OCI-LY1 (cell line): ENCODE results near the gene TET2.

Experiments used
- H2AFZ ChIP-seq: fragments of 200-600 bp; sonication (generic), shearing (Covaris generic); 2 replicates; pipeline ENCODE4 v1.6.0; 2014; ENCODE audit warnings: antibody characterized with exemption, mild to moderate bottlenecking, low read length
- H3F3A ChIP-seq: fragments of 200-600 bp; sonication (generic), shearing (Covaris generic); 2 replicates; pipeline ENCODE4 v1.6.0; 2014; ENCODE audit warnings: mild to moderate bottlenecking, antibody characterized with exemption, low read length, moderate library complexity; ENCODE audit not compliant: insufficient read depth
- H3K27ac ChIP-seq: fragments of 200-600 bp; sonication (generic); 2 replicates; pipeline ENCODE4 v1.5.1; 2014; ENCODE audit warnings: low read length, mixed run types, mild to moderate bottlenecking, low read depth; ENCODE audit not compliant: poor library complexity, severe bottlenecking
- H3K27me3 ChIP-seq: fragments of 200-600 bp; sonication (generic); 2 replicates; pipeline ENCODE4 v1.6.0; 2014; ENCODE audit warnings: antibody characterized with exemption, mild to moderate bottlenecking, low read length, moderate library complexity; ENCODE audit not compliant: insufficient read depth
- H3K36me3 ChIP-seq: fragments of 200-600 bp; sonication (generic); 2 replicates; pipeline ENCODE4 v1.6.1; 2014; ENCODE audit warnings: mild to moderate bottlenecking, antibody characterized with exemption, low read length, moderate library complexity, mixed read lengths; ENCODE audit not compliant: insufficient read depth
- H3K4me1 ChIP-seq: fragments of 200-600 bp; sonication (generic); 2 replicates; pipeline ENCODE4 v1.5.1; 2014; ENCODE audit warnings: mild to moderate bottlenecking, low read length, moderate library complexity; ENCODE audit not compliant: insufficient read depth, severe bottlenecking
- H3K4me2 ChIP-seq: fragments of 200-600 bp; sonication (generic), shearing (Covaris generic); 2 replicates; pipeline ENCODE4 v1.6.1; 2014; ENCODE audit warnings: low read length
- H3K4me3 ChIP-seq: fragments of 200-600 bp; sonication (generic); 2 replicates; pipeline ENCODE4 v1.5.1; 2014; ENCODE audit warnings: low read length, low read depth, mild to moderate bottlenecking, mixed read lengths; ENCODE audit not compliant: poor library complexity, severe bottlenecking
- H3K79me2 ChIP-seq: fragments of 200-600 bp; shearing (Covaris generic); 2 replicates; pipeline ENCODE4 v1.6.1; 2016; ENCODE audit warnings: mixed run types, low read length, mixed read lengths; ENCODE audit not compliant: insufficient read depth
- H3K9ac ChIP-seq: fragments of 200-600 bp; sonication (generic), shearing (Covaris generic); 2 replicates; pipeline ENCODE4 v1.6.1; 2014; ENCODE audit warnings: mild to moderate bottlenecking, low read length, mixed read lengths
- H3K9me2 ChIP-seq: fragments of 200-600 bp; sonication (generic), shearing (Covaris generic); 2 replicates; pipeline ENCODE4 v1.6.1; 2014; ENCODE audit warnings: low read depth, mild to moderate bottlenecking, low read length, mixed read lengths
- H3K9me3 ChIP-seq: fragments of 200-600 bp; shearing (Covaris generic); 2 replicates; pipeline ENCODE4 v1.6.1; 2014; ENCODE audit warnings: low read length, mixed read lengths
- H4K20me1 ChIP-seq: fragments of 200-600 bp; sonication (generic), shearing (Covaris generic); 2 replicates; pipeline ENCODE4 v1.6.0; 2016; ENCODE audit warnings: mild to moderate bottlenecking, low read length; ENCODE audit not compliant: insufficient read depth
- EZH2 ChIP-seq: fragments of 200-600 bp; sonication (generic), shearing (Covaris generic); IDR thresholded peaks from 2 replicates; pipeline ENCODE4 v1.8.0; 2017; ENCODE audit warnings: borderline replicate concordance, mixed run types, mild to moderate bottlenecking, antibody characterized with exemption, low read length, moderate library complexity, mixed read lengths
- TF ChIP-seq, protein P1 (sequence below): fragments of 200-600 bp; sonication (generic), shearing (Covaris generic); IDR thresholded peaks from 2 replicates; pipeline ENCODE4 v1.5.1; 2017; ENCODE audit warnings: mild to moderate bottlenecking, antibody characterized with exemption, low read length, moderate library complexity, mixed read lengths

Gene TET2

DNA sequence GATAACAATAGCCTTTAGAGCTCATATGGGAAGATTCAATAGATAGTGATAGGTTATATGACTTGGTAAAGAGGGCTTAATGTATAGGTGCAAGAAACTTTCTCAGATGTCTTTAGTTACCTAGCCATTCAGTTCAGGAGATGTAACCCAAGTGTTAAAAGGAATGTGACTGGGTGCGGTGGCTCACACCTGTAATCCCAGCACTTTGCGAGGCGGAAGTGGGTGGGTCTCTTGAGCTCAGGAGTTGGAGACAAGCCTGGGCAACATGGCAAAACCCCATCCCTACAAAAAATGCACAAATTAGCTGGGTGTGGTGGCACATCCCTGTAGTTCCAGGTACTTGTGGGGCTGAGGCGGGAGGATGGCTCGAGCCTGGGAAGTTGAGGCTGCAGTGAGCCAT is 7.9 kb downstream of the TET2 start:
- H3K4me3 ChIP-seq, result no peak overlapping the region
- H3K36me3 ChIP-seq, result no peaks in the 10 kb centered on the region
- H3K79me2 ChIP-seq, result no peaks in the 10 kb centered on the region
- no peaks in the 10 kb centered on the region for H3K27me3 ChIP-seq
- no peaks in the 10 kb centered on the region; the same call in 1 of the 2 replicates for H3K9me3 ChIP-seq
- no peak overlapping the region for H2AFZ ChIP-seq
- 0 out of 2 replicates have a peak, but pooled peaks cover 2% of the 10 kb centered on the region for H4K20me1 ChIP-seq
- no peak overlapping the region for H3K4me2 ChIP-seq
- H3K4me1 ChIP-seq, result no peaks in the 10 kb centered on the region
- no peak for TF ChIP-seq EZH2
- TF ChIP-seq, protein P1, sequence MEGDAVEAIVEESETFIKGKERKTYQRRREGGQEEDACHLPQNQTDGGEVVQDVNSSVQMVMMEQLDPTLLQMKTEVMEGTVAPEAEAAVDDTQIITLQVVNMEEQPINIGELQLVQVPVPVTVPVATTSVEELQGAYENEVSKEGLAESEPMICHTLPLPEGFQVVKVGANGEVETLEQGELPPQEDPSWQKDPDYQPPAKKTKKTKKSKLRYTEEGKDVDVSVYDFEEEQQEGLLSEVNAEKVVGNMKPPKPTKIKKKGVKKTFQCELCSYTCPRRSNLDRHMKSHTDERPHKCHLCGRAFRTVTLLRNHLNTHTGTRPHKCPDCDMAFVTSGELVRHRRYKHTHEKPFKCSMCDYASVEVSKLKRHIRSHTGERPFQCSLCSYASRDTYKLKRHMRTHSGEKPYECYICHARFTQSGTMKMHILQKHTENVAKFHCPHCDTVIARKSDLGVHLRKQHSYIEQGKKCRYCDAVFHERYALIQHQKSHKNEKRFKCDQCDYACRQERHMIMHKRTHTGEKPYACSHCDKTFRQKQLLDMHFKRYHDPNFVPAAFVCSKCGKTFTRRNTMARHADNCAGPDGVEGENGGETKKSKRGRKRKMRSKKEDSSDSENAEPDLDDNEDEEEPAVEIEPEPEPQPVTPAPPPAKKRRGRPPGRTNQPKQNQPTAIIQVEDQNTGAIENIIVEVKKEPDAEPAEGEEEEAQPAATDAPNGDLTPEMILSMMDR, result no peak
- H3K9ac ChIP-seq, result no peak overlapping the region
- no peaks in the 10 kb centered on the region for H3K9me2 ChIP-seq
- no peaks in the 10 kb centered on the region for H3F3A ChIP-seq
- no peak overlapping the region for H3K27ac ChIP-seq

DNA sequence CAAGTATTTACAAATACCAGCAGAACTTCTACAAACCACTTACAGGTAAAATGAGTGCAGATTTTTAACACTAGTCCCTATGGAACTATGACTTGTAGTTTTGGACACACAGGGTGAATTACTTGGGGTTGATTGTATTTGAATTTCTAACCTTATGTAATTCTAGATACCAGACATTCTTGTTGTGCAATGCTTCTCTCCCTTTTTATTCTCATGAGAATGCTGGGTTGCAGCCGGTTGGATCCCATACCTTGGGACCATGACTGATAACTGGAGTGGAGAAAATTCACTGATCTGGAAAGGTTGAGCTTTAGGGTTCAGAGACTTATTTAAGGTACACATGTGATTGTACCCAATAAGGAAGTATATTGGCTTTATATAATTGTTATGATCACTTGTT is 8.8 kb downstream of the TET2 start:
- Histone ChIP-seq H3K27ac (no peak overlapping the region), H3K27me3 (no peaks in the 10 kb centered on the region)

DNA sequence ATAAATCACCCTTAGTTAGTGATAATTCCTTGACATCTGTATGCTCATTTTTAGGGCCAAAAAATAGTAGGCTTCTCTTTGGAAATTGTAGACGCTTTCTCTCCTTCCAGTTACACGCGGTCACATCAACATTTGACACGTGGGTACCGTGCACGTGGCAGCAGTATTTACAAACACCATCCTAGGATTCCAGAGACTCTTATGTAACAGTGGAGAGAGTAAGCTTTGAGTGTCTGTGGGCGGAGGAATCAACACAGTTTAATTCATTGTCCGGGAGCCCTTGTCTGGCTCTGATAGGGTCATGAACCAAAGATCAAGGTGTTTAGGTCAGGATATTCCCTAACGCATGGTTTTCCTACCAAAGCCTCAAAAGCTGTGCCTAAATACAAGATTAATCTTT is 12.2 kb downstream of the TET2 start:
- no peak overlapping the region for H3K4me3 ChIP-seq
- TF ChIP-seq, protein P1, result no peak
- no peak for TF ChIP-seq EZH2

More for the DNA sequence above, 8.8 kb downstream of the TET2 start:
- H3K9ac ChIP-seq, result no peak overlapping the region
- no peaks in the 10 kb centered on the region for H3K79me2 ChIP-seq
- no peak overlapping the region for H3K4me2 ChIP-seq
- H3K9me2 ChIP-seq, result no peaks in the 10 kb centered on the region
- 0 out of 2 replicates have a peak, but pooled peaks cover 2% of the 10 kb centered on the region for H4K20me1 ChIP-seq
- H2AFZ ChIP-seq, result no peak overlapping the region
- H3K4me3 ChIP-seq, result no peak overlapping the region
- H3K9me3 ChIP-seq, result no peaks in the 10 kb centered on the region; the same call in 1 of the 2 replicates
- H3F3A ChIP-seq, result no peaks in the 10 kb centered on the region
- TF ChIP-seq EZH2, result no peak
- TF ChIP-seq, protein P1, result no peak
- H3K4me1 ChIP-seq, result no peaks in the 10 kb centered on the region
- no peaks in the 10 kb centered on the region for H3K36me3 ChIP-seq

More for the DNA sequence above, 12.2 kb downstream of the TET2 start:
- Histone ChIP-seq H3K36me3 (no peaks in the 10 kb centered on the region), H3K27ac (no peak overlapping the region), H4K20me1 (0 out of 2 replicates have a peak, but pooled peaks cover 2% of the 10 kb centered on the region), H3K9ac (no peak overlapping the region), H3K27me3 (no peaks in the 10 kb centered on the region), H3K9me2 (no peaks in the 10 kb centered on the region), H3K4me2 (no peak overlapping the region), H2AFZ (no peak overlapping the region), H3K9me3 (no peaks in the 10 kb centered on the region), H3K79me2 (no peaks in the 10 kb centered on the region), H3K4me1 (no peaks in the 10 kb centered on the region), H3F3A (no peaks in the 10 kb centered on the region)
